ENCODE measurements around the gene KLHL13.

DNA sequence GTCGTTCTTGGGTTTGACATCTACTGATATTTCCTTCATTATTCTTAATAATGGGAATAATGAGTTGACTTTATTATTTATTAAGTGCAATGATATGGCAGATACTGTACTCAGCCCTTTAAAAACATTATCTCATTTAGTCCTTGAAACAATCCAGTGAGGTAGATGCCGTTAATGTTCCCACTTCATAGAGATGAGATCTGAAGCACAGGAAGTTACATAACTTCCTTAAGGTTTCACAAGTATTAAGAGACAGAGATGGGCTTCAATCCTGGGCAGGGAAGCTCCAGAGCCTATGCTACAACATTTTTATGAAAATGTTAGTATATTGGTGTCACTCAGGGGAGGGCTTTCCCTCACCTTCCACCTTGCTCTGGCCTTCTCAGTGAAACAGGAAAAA, 9.7 kb upstream of the KLHL13 start:
- TF ChIP-seq, protein P1, sequence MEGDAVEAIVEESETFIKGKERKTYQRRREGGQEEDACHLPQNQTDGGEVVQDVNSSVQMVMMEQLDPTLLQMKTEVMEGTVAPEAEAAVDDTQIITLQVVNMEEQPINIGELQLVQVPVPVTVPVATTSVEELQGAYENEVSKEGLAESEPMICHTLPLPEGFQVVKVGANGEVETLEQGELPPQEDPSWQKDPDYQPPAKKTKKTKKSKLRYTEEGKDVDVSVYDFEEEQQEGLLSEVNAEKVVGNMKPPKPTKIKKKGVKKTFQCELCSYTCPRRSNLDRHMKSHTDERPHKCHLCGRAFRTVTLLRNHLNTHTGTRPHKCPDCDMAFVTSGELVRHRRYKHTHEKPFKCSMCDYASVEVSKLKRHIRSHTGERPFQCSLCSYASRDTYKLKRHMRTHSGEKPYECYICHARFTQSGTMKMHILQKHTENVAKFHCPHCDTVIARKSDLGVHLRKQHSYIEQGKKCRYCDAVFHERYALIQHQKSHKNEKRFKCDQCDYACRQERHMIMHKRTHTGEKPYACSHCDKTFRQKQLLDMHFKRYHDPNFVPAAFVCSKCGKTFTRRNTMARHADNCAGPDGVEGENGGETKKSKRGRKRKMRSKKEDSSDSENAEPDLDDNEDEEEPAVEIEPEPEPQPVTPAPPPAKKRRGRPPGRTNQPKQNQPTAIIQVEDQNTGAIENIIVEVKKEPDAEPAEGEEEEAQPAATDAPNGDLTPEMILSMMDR (IDR thresholded peaks at IDR 0.05) = no peak
- TF ChIP-seq POLR2A (IDR thresholded peaks at IDR 0.05) (no peak), POLR2AphosphoS5 (IDR thresholded peaks at IDR 0.05) (no peak)

Data from breast epithelium (tissue), 3 donors.